ENCODE measurements around the gene IQCB1.

Gene IQCB1

DNA sequence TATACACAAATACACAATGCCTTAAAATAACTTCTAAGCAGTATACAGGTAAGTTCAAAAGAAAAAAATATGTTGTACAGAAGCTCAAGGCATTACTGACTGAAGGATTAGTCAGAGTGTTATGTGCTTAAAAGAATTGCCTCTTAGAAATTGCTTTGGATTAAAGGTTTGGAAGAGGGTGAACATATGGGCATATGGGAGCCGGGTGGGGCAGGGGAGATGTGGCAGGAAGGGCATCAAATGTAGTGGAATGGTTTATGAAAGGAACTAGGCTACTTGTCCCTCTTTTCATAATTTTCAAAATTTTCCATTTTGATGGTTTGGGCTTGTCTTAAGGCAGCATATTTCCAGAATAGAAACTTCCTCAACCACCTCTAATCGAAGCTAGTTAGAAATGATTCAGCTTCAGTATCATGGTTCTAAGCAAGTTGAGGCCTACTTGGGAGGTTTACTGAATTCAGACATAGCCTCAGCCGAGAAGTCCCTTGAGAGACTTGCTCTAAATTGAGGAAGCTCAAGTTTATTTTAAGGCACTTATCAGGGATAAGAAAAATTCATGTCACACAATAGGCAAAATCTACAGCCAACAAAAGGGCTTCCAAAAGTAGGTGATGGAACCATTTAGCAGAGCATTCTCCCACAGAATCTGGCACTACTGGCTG is 75.2 kb downstream of the IQCB1 start:
- ATAC-seq, result no peak

DNA sequence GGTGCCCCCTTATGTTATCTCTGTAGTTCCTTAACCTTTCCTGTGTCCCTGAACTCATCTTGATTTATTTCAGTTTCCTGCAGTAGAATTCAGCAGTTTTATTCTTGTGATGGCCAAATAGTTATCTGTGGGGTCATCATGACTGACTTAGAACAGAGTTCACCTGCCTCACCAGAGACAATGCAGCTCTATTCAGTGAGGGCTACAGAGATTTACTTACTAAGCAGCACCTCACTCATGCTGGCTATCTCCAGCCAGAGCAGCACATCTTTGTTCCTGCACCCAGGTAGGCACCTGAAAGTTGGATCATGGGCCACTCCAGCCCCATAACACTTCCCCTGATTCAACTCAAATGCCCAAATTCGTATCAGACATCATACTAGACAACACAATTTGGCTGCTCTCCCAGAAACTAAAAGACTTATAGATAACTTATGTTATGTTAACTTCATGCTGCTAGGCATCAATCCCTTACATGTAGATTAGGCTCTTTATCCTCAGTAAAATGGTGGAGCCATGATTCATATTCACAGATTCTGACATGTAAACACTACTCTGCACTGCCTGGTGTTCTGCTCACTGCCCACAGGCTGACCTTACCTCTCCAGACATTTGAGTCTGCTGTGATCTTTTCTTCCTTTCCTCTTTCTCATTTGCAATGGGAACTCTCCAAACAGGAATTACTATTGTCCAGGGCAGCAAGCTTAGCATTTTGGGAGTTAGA is 76.0 kb downstream of the IQCB1 start:
- TF ChIP-seq, protein P1, sequence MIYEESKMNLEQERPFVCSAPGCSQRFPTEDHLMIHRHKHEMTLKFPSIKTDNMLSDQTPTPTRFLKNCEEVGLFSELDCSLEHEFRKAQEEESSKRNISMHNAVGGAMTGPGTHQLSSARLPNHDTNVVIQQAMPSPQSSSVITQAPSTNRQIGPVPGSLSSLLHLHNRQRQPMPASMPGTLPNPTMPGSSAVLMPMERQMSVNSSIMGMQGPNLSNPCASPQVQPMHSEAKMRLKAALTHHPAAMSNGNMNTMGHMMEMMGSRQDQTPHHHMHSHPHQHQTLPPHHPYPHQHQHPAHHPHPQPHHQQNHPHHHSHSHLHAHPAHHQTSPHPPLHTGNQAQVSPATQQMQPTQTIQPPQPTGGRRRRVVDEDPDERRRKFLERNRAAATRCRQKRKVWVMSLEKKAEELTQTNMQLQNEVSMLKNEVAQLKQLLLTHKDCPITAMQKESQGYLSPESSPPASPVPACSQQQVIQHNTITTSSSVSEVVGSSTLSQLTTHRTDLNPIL (CRISPR knock-in tag; IDR thresholded peaks at IDR 0.05; ENCODE audit: low read depth), result no peak
- TF ChIP-seq PPARA (CRISPR knock-in tag; IDR thresholded peaks at IDR 0.05; ENCODE audit: borderline replicate concordance) (no peak), BACH2 (CRISPR knock-in tag; IDR thresholded peaks at IDR 0.05; ENCODE audit: borderline replicate concordance) (no peak), ZFP3 (CRISPR knock-in tag; IDR thresholded peaks at IDR 0.05) (no peak)
- ATAC-seq, result no peak

More for the DNA sequence above, 75.2 kb downstream of the IQCB1 start:
- TF ChIP-seq, protein P2, sequence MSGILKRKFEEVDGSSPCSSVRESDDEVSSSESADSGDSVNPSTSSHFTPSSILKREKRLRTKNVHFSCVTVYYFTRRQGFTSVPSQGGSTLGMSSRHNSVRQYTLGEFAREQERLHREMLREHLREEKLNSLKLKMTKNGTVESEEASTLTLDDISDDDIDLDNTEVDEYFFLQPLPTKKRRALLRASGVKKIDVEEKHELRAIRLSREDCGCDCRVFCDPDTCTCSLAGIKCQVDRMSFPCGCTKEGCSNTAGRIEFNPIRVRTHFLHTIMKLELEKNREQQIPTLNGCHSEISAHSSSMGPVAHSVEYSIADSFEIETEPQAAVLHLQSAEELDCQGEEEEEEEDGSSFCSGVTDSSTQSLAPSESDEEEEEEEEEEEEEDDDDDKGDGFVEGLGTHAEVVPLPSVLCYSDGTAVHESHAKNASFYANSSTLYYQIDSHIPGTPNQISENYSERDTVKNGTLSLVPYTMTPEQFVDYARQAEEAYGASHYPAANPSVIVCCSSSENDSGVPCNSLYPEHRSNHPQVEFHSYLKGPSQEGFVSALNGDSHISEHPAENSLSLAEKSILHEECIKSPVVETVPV (CRISPR knock-in tag; IDR thresholded peaks at IDR 0.05), result no peak
- TF ChIP-seq ISL1 (CRISPR knock-in tag; IDR thresholded peaks at IDR 0.05) (no peak), TCF4 (CRISPR knock-in tag; IDR thresholded peaks at IDR 0.05; ENCODE audit: borderline replicate concordance) (no peak), ZNF565 (CRISPR knock-in tag; conservative IDR thresholded peaks at IDR 0.05; ENCODE audit: low read depth) (no peak), BACH2 (CRISPR knock-in tag; IDR thresholded peaks at IDR 0.05; ENCODE audit: borderline replicate concordance) (no peak), ESRRG (CRISPR knock-in tag; IDR thresholded peaks at IDR 0.05) (no peak), OSR1 (CRISPR knock-in tag; IDR thresholded peaks at IDR 0.05) (no peak)
- TF ChIP-seq, protein P3, sequence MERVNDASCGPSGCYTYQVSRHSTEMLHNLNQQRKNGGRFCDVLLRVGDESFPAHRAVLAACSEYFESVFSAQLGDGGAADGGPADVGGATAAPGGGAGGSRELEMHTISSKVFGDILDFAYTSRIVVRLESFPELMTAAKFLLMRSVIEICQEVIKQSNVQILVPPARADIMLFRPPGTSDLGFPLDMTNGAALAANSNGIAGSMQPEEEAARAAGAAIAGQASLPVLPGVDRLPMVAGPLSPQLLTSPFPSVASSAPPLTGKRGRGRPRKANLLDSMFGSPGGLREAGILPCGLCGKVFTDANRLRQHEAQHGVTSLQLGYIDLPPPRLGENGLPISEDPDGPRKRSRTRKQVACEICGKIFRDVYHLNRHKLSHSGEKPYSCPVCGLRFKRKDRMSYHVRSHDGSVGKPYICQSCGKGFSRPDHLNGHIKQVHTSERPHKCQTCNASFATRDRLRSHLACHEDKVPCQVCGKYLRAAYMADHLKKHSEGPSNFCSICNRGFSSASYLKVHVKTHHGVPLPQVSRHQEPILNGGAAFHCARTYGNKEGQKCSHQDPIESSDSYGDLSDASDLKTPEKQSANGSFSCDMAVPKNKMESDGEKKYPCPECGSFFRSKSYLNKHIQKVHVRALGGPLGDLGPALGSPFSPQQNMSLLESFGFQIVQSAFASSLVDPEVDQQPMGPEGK (CRISPR knock-in tag; IDR thresholded peaks at IDR 0.05; ENCODE audit: borderline replicate concordance), result no peak
- TF ChIP-seq, protein P1 (CRISPR knock-in tag; IDR thresholded peaks at IDR 0.05; ENCODE audit: low read depth), result no peak

DNA sequence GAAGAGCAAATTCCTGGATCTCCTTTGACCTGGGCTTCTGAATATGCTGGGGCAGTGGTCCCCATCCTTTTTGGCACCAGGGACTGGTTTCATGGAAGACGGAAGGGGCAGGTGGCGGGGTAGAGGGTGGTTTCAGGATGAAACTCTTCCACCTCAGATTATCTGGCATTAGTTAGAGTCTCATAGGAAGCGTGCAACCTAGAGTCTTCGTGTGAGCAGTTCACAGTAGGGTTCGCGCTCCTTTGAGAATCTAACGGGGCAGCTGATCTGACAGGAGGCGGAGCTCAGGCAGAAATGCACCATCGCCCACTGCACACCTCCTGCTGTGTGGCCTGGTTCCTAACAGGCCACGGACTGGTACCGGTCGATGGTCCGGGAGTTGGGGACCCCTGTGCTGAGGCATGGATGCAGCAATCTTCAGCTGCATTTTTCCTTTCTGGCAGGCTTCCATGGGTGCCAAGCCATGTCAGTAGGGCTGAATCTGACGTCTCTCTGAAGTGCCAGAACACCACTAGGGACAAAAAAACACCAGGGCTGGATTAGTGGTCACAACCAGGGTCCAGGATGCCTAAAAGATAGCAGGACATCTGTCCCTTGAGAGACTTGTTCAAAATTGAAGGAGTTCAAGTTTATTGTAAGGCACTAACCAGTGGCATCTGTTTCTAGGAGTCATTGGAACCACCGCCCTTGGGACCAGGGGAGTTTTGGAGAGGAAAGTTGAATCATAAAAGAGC is 76.9 kb downstream of the IQCB1 start:
- no peak for ATAC-seq
- TF ChIP-seq ZC3H10 (CRISPR knock-in tag; IDR thresholded peaks at IDR 0.05) (no peak), GLIS3 (CRISPR knock-in tag; IDR thresholded peaks at IDR 0.05) (no peak), TOX (CRISPR knock-in tag; IDR thresholded peaks at IDR 0.05; ENCODE audit: borderline replicate concordance) (no peak), PPARA (CRISPR knock-in tag; IDR thresholded peaks at IDR 0.05; ENCODE audit: borderline replicate concordance) (no peak), ZNF8 (CRISPR knock-in tag; IDR thresholded peaks at IDR 0.05) (no peak)
- TF ChIP-seq, protein P3 (CRISPR knock-in tag; IDR thresholded peaks at IDR 0.05; ENCODE audit: borderline replicate concordance), result no peak
- TF ChIP-seq, protein P4, sequence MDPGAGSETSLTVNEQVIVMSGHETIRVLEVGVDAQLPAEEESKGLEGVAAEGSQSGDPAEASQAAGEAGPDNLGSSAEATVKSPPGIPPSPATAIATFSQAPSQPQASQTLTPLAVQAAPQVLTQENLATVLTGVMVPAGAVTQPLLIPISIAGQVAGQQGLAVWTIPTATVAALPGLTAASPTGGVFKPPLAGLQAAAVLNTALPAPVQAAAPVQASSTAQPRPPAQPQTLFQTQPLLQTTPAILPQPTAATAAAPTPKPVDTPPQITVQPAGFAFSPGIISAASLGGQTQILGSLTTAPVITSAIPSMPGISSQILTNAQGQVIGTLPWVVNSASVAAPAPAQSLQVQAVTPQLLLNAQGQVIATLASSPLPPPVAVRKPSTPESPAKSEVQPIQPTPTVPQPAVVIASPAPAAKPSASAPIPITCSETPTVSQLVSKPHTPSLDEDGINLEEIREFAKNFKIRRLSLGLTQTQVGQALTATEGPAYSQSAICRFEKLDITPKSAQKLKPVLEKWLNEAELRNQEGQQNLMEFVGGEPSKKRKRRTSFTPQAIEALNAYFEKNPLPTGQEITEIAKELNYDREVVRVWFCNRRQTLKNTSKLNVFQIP (CRISPR knock-in tag; IDR thresholded peaks at IDR 0.05; ENCODE audit: borderline replicate concordance, low read depth), result no peak
- TF ChIP-seq, protein P1 (CRISPR knock-in tag; IDR thresholded peaks at IDR 0.05; ENCODE audit: low read depth), result no peak
- TF ChIP-seq, protein P5, sequence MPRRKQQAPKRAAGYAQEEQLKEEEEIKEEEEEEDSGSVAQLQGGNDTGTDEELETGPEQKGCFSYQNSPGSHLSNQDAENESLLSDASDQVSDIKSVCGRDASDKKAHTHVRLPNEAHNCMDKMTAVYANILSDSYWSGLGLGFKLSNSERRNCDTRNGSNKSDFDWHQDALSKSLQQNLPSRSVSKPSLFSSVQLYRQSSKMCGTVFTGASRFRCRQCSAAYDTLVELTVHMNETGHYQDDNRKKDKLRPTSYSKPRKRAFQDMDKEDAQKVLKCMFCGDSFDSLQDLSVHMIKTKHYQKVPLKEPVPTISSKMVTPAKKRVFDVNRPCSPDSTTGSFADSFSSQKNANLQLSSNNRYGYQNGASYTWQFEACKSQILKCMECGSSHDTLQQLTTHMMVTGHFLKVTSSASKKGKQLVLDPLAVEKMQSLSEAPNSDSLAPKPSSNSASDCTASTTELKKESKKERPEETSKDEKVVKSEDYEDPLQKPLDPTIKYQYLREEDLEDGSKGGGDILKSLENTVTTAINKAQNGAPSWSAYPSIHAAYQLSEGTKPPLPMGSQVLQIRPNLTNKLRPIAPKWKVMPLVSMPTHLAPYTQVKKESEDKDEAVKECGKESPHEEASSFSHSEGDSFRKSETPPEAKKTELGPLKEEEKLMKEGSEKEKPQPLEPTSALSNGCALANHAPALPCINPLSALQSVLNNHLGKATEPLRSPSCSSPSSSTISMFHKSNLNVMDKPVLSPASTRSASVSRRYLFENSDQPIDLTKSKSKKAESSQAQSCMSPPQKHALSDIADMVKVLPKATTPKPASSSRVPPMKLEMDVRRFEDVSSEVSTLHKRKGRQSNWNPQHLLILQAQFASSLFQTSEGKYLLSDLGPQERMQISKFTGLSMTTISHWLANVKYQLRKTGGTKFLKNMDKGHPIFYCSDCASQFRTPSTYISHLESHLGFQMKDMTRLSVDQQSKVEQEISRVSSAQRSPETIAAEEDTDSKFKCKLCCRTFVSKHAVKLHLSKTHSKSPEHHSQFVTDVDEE (CRISPR knock-in tag; IDR thresholded peaks at IDR 0.05), result no peak

Data from SK-N-SH treated with all-trans-retinoic acid at 6 μM for 48 hours (cell line).